Dermis microvascular lymphatic vessel endothelial cell (primary cell): Measurements from ENCODE around the gene EPSTI1. TPM values are rescaled to one million over a fixed set of nuclear protein-coding genes. Genes with fewer than 3 reads are reported as not detected.
"Not testable (repeated sequence)": the region's sequence is repeated elsewhere in the genome, so short reads cannot be mapped to it uniquely, and the experiment has no call there.

Experiments used
- DNase-seq, 2 donors: peaks; one replicate each; pipeline versions ENCODE4 v3.0.0 to v3.0.0-alpha.2; 2010; ENCODE audit warnings: low read depth in 2 of 2
- total RNA-seq: library from RNA; depleted of rRNA; stranded (reverse); fragments of >200 nt; gene quantifications from 2 replicates; pipeline ENCODE4 v1.2.1, GENCODE V29; 2014

The EPSTI1 gene
- total RNA-seq, 1 donor from 2014 or later, result 2.3 TPM

- DNase-seq, result peak in 1 of 2 donors; percentile 16
These were observed 13.6 kb upstream of the EPSTI1 start for GRCh38 chr13:43005460-43006236.

- no peak for DNase-seq
These were observed 11.7 kb upstream of the EPSTI1 start for GRCh38 chr13:43003729-43004128.

- DNase-seq, result no peak
These were observed 11.0 kb upstream of the EPSTI1 start for GRCh38 chr13:43003010-43003409.

DNA sequence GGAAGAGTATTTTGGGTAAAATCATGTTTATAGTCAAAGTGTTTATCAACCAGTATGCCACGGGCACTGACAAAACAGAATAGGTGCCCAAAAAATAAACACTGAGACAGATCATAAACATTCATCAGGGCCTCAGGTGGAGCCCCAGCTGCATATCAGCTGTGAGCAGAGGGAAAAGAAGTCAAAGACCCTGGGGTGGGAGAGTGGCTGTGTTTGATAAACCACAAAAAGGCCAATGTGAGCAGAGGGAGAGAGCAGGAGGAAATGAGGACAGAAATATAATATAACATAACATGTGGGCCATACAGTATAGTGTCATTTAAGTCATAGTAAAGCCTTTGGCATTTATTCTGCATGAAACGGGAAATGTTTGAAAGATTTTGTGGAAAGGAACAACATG is 10.0 kb upstream of the EPSTI1 start:
- DNase-seq, result no peak

DNA sequence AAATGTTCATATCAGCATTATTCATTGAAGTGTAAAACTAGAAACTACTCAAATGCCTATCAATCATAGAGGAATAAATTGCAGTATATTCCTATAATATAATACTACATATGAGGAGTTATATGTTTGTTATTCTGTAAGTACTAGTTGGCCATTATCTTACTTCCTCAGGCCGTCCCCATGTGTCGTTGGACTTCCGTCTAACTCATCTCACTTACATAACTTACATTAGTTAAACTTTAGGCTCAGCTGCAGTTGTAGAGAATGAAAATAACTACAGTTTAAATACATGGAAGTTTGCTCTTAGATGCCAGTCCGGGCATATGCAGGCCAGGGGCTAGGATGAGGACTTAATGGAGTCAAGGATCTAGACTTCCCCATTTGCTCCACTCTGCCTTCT is 8.6 kb upstream of the EPSTI1 start:
- DNase-seq, result peak in 1 of 2 donors; percentile 21

GRCh38 chr13:42999491-42999890 is 7.5 kb upstream of the EPSTI1 start:
- no peak for DNase-seq

GRCh38 chr13:42997381-42997780 is 5.3 kb upstream of the EPSTI1 start:
- DNase-seq, result peak in 1 of 2 donors; percentile 37

DNA sequence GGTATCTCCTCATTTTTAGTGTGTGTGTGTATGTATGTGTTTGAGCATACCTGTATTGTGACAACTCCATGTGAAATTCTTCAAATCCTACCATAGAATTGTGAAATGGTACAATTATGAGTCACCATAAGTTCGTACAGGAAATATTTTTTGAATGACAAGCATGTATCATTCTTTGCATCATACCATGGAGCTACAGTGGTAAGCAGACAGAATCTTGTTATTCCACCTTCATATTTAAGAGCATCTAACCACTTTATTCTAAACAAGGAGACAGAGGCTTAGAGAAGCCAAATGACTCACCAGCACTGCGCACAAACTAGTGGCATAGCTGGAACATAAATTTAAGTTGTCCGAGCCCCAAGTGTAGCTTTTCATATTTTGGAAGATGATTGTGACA is 4.5 kb upstream of the EPSTI1 start:
- peak; percentile 78 to 87 for DNase-seq

GRCh38 chr13:42994878-42995277 is 2.8 kb upstream of the EPSTI1 start:
- DNase-seq, result no peak

DNA sequence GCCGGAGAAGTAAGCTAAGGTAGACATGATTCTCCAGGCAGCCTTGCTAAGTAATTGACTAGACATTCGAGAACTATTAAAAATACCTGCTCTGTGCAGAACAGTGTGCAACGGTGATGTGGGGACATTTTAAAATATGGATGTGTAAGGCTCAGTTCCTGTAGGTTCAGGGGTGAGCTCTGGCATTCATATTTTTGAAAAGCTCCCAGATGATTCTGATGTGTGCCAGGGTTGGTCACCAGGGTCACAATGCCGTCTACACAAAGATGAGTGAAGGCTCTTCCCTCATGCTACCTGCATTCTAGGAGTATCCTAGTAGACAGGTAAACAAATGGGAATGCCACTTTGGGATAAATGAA is 702 bp upstream of the EPSTI1 start:
- DNase-seq, result no peak

GRCh38 chr13:42991233-42991897 is 676 bp downstream of the EPSTI1 start:
- not testable (repeated sequence) for DNase-seq

- DNase-seq, result no peak
These were observed 1.5 kb downstream of the EPSTI1 start for GRCh38 chr13:42990291-42991232.

DNA sequence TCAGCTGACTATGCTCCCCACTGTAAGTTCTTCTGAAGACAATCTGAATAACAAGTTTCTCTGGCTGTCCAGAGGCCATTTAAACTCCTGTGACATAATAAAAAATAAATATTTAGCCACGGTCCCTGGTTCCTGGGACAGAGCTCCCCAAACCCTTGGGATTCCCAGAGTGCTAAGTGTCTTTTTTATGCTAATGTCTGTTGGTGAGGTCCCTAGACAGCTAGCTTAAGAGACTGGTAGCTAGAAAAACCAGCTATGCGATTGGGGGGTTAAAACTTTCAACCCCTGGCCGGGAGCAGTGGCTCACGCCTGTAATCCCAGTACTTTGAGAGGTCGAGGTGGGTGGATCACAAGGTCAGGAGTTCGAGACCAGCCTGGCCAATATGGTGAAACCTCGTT is 5.9 kb downstream of the EPSTI1 start:
- DNase-seq, result no peak

GRCh38 chr13:42985312-42986175 is 6.5 kb downstream of the EPSTI1 start:
- no peak for DNase-seq

- no peak for DNase-seq
These were observed 7.3 kb downstream of the EPSTI1 start for GRCh38 chr13:42984691-42985090.

DNA sequence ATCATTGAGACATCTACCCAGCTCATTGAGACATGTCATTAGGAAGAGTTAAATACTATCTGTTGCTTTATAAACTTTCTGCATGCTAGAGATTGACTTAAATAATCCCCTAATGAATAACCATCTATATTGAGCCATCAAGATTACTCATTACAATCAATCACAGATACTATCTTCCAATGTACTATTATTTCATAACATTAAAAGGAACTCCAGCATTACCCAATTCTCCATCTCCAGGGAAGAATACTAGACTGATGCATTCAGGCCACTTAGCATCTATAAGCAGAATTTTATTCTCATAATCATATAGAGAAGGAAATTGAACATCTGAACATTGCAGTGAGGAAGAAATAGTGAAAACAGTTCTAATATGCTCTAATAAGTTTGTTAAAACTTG is 8.0 kb downstream of the EPSTI1 start:
- no peak for DNase-seq

GRCh38 chr13:42981853-42982252 is 10.2 kb downstream of the EPSTI1 start:
- DNase-seq, result no peak

DNA sequence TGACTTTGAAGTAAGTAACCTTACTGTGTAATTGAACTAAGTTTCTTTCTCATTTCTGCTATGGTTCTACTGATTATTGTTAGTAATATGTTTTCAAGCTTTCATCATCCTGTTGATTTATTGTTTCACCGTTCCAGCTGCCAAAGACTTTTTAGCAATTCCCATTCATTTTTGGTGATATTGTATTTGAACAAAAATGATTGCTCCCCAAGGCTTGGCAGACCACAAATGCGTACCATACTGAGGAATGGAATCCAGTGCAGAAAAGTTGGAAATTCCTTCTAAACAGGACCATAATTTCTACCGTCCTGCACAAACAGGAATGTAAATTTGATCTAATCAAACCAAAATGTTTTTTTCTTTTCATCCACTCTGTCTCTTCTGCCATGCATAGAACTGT is 10.7 kb downstream of the EPSTI1 start:
- DNase-seq, result no peak

- no peak for DNase-seq
These were observed 14.8 kb downstream of the EPSTI1 start for GRCh38 chr13:42977219-42977659.

GRCh38 chr13:42976066-42976465 is 16.0 kb downstream of the EPSTI1 start:
- no peak for DNase-seq

DNA sequence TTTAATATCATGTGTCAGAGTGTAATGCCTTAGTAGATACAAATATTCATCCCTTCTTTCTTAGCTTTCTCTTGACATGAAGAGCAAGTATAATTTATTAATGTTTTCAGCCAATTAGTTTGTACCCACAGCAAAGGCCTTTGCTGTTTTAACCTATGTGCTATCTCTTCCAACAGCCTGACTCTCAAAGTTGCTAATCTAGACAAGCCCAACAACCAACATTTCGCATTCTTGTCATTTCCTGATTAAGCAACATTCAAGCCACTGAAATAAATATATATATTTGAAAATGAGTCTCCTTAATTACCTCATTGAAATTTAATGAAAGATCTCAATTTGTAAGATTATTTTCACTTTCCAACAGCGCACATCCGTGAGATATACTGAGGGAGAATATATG is 18.5 kb downstream of the EPSTI1 start:
- DNase-seq, result no peak
